Urothelium cell line (cell line): Measurements from ENCODE around the gene METTL8.
"Not testable (repeated sequence)": the region's sequence is repeated elsewhere in the genome, so short reads cannot be mapped to it uniquely, and the experiment has no call there.

Experiments used
- DNase-seq: peaks from one replicate; pipeline ENCODE4 v3.0.0; 2011; ENCODE audit warnings: low spot score, mixed read lengths
- FAIRE-seq: peaks from 2 replicates; lab custom pipeline; 2011; peaks lifted over from hg19 to GRCh38; lab: Jason Lieb, UNC

METTL8 gene

GRCh38 chr2:171430516-171431410 is 3.0 kb downstream of the METTL8 start:
- FAIRE-seq (no peak), DNase-seq (no peak)

DNA sequence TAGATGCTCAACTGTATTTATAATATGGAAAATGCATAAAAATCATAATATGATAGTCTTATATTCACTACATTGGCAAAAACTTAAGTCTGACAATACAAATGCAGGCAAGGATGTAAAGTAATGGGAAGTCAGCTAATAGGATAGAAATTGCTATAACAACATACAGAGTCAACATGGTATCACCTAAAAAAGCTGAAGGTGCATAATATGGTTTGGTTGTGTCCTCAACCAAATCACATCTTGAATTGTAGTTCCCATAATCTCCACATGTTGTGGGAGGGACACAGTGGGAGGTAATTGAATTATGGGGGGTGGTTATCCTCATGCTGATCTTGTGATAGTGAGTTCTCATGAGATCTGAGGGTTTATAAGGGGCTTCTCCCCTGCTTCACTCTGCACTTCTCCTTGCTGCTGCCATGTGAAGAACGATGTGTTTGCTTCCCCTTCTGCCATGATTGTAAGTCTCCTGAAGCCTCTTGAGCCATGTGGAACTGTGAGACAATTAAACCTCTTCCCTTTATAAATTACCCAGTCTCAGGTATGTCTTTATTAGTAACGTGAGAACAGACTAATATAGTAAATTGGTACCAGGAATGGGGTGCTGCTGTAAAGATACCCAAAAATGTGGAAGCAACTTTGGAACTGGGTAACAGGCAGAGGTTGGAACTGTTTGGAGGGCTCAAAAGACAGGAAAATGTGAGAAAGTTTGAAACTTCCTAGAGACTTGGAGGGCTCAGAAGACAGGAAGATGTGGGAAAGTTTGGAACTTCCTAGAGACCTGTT is 10.9 kb downstream of the METTL8 start:
- not testable (repeated sequence) for FAIRE-seq

DNA sequence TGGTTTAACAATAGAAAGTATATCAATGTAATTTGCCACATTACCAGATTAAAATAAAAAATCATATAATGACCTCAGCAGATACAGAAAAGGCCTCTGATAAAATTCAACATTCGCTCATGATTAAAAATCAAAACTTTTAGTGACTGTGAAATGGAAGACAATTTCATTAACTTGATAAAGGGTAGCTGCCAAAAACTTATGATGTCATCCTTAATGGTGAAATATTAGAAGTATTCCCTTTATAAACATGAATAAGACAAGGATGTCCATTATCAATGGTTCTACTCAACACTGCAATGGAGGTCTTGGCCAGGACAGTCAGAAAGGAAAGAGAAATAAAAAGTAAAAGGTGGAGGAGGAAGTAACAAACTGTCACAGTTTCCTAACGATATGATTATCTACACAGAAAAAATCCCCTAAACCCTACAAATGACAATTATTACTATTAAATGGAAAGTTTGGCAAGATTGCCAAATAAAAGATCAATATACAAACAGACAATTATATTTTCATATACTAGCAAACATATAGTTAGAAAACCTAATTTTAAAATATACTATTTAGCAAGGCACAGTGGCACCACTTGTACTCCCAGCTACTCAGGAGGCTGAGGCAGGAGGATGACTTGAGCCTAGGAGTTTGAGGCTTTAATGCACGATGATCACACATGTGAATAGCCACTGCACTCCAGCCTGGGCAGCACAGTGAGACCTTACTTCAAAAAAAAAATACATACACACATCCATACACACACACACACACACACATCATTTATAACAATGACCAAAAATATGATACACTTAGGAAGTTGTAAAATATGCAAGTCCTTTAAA is 12.8 kb downstream of the METTL8 start:
- DNase-seq (no peak), FAIRE-seq (no peak)

More for the DNA sequence above, 10.9 kb downstream of the METTL8 start:
- not testable (repeated sequence) for DNase-seq

GRCh38 chr2:171419333-171419732 is 14.5 kb downstream of the METTL8 start:
- no peak for DNase-seq
- no peak for FAIRE-seq

- FAIRE-seq (no peak), DNase-seq (peak; percentile 79)
Measured at GRCh38 chr2:171416009-171416926, 17.5 kb downstream of the METTL8 start.

DNA sequence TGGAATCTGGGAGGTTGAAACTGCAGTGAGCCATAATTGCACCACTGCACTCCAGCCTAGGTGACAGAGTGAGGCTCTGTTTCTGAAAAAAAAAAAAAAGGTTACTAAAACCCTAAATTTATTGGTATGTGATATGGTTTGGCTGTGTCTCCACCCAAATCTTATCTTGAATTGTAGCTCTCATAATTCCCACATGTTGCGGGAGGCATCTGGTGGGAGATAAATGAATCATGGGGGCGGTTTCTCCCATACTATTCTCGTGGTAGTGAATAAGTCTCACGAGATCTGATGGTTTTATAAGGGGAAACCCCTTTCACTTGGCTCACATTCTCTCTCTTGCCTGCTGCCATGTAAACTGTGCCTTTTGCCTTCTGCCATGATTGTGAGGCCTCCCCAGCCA is 19.1 kb downstream of the METTL8 start:
- not testable (repeated sequence) for FAIRE-seq, DNase-seq

DNA sequence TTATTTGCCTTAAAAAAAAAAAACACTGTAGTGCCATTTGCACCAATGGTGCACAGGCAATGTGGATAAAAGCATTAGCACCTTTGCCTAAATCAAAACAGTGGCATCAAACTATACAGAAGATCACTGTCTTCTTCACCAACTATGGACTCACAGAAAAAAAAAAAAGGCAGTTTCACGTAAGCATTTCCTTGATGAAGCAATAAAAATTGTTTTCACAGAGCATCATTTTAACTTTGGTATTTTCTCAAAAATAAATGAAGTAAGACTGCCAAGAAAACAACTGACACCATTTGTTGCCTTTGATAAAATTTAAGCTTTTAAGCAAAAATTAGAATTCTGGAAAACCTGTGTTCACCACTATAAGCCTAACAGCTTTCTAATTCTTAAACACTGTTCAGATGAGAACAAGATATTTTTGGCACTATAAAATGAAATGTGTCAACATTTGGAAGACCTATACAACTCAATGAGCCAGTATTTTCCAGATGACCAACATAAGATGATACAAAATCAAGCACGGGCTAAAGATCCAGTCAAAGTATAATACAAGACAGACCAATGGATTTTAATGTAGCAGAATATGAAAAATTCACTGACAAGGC is 21.1 kb downstream of the METTL8 start:
- DNase-seq: no peak
- FAIRE-seq: no peak

- DNase-seq (no peak), FAIRE-seq (no peak)
Measured at GRCh38 chr2:171411791-171412483, 21.9 kb downstream of the METTL8 start.

DNA sequence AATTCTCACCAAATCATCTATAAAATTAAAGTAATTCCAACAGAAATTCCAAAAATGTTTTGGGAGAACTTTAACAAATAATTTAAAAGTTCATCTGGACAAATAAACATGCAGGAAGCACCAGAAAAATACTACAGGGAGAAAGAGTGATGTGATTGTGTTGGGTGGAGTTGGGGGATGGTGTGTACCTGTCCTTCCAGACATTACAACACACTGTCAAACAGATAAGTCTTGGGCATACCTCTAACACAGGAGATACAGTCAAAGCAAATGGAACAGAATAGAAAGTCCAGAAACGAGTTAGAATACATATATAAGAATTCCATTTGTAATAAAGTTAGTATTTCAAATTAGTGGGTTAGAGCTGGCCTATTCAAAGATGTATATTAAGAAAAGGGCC is 22.6 kb downstream of the METTL8 start:
- no peak for DNase-seq
- FAIRE-seq: no peak

DNA sequence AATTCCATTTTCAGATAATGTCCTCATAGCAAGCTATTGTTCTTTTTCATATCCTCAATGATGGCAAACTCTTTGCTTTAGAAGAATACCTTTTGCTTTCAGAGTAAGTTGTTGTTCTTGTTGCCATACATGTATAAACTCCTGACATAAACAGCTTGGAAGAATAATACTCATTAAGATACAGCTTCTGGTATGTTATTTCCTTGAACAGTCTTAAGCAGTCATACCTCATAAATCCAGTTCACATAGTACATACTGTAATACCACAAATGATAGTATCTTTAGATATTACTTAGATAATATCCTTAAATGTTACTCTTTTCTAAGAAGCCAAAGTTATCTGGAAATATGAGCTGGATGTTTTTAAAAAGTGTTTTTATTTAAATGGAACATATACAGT is 23.2 kb downstream of the METTL8 start:
- FAIRE-seq (no peak), DNase-seq (no peak)

DNA sequence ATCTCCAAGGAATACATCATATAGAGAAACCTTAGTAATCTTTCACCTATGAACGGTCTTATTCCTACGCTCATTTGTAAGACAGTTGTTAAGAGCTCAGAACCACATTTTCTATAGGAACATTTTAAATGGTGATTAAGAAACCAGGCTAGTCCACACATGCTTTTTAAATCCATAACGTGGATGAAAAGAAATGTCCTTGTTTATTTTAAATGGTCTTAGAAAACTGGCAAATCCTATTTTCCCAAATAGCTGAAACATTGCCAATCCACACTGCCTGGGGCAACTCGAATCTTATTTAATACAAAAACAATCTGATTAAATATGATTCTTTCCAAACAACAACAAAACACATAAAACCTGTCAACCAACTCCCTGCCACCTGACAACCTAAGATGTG is 23.7 kb downstream of the METTL8 start:
- FAIRE-seq (no peak), DNase-seq (no peak)

DNA sequence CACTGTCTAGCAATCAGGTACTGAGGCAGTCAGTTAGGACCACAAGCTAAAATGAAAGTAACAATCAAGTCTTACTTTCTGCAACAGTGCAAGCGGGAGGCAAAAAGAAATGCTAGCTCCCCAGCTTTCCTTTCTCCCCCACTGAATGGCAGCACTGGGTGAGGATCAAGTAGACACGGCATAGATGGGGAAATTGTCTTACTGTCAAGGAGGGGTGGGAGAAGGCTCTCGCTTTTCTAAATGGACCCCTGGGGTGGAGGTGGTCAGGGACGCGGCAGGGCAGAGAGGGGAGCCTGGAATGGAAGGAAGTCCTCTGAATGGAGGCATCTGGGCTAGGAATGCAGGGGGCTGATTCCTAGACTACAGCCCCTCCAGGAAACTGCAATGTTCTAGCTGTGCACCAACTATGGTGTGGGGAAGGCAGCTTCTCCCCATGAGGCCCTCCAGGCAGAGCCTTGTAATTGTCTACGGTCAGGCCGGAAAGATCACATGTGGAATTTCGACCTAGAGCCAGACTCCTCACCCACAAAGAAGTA is 24.3 kb downstream of the METTL8 start:
- FAIRE-seq (no peak), DNase-seq (no peak)

GRCh38 chr2:171407676-171408044 is 26.1 kb downstream of the METTL8 start:
- FAIRE-seq (no peak), DNase-seq (no peak)

- no peak for FAIRE-seq
- no peak for DNase-seq
Measured at GRCh38 chr2:171407030-171407675, 26.6 kb downstream of the METTL8 start.

GRCh38 chr2:171406044-171406443 is 27.7 kb downstream of the METTL8 start:
- DNase-seq (no peak), FAIRE-seq (no peak)

DNA sequence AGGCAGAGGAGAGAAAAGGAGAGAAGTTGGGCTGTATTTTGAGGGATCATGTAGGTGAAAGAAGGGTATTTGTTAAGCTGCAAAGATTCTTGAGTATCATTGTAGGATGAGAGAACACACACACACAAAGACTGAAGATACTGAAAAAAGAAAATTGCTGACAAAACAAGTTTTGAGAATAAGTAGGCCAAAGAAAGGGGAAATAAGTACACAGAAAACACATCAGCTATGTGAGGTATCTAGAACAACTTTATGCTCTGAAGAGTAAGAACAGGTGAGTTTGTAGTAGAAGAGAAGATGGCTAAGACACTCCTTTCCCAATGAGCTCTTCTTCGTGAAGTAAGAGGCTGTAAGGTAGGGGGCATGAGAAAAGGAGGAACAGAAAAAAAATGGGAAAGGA is 28.2 kb downstream of the METTL8 start:
- DNase-seq (no peak), FAIRE-seq (no peak)

DNA sequence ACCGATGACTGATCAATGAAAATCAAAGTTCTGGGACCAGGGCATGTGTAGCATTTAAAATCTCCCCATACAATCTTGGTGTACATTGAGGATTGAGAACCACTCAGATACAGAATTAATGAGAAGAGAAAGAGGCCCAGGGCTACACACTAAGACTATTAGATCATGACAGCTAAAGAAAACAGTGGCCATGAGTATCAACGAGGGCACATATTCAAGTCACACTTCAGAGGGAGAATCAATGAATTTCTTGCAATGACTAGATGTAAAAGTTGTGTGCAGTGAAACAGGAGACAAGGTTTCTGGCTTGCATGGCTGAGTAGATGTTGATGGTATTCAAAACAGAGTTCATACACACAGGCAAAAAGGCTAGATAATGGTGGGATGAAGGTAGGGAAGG is 29.1 kb downstream of the METTL8 start:
- DNase-seq: no peak
- FAIRE-seq: no peak

DNA sequence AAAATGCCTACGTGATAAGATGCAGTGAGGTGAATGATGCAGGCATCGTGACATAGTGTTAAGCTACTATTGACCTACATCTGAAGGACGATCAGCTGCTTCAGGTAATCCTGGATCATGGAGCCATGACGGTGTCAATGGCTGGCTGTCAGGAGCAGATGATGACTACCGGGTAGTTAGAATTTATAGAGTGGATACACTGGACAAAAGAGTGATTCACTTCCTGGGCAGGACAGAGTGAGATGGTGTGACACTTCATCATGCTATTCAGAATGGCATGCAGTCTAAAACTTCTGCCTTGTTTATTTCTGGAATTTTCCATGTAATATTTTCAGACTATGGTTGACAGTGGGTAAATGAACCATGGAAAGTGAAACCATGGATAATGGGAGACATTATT is 29.5 kb downstream of the METTL8 start:
- DNase-seq: peak; percentile 57
- FAIRE-seq: no peak
